Hepatocyte (in vitro differentiated cells): Measurements from ENCODE around the gene SIGLEC14. TPM values are rescaled to one million over a fixed set of nuclear protein-coding genes. Genes with fewer than 3 reads are reported as not detected.
A peak's percentile ranks its signal among the peaks of the same experiment; 100 is the strongest.

Experiments
- DNase-seq: peaks from one replicate; pipeline ENCODE4 v3.0.0-alpha.2; 2016; ENCODE audit warnings: low spot score
- H2AFZ ChIP-seq: fragments of 200-600 bp; sonication (generic); 2 replicates; pipeline ENCODE4 v1.6.0; 2016; ENCODE audit warnings: antibody characterized with exemption, mild to moderate bottlenecking
- H3K27ac ChIP-seq: fragments of 200-600 bp; sonication (generic); 2 replicates; pipeline ENCODE4 v1.5.1; 2016; ENCODE audit warnings: mild to moderate bottlenecking
- H3K27me3 ChIP-seq: fragments of 200-600 bp; sonication (generic); 2 replicates; pipeline ENCODE4 v1.6.1; 2016
- H3K36me3 ChIP-seq: fragments of 200-600 bp; sonication (generic); replicated peaks from 2 replicates; pipeline ENCODE4 v1.5.1; 2016; ENCODE audit warnings: low read depth; ENCODE audit not compliant: insufficient read depth
- H3K4me1 ChIP-seq: fragments of 200-600 bp; sonication (generic); 2 replicates; pipeline ENCODE4 v1.5.1; 2016; ENCODE audit warnings: mild to moderate bottlenecking, moderate library complexity; ENCODE audit not compliant: insufficient read depth
- H3K4me2 ChIP-seq: fragments of 200-600 bp; sonication (generic); 2 replicates; pipeline ENCODE4 v1.6.0; 2016
- H3K4me3 ChIP-seq: fragments of 200-600 bp; sonication (generic); 2 replicates; pipeline ENCODE4 v1.5.1; 2016; ENCODE audit warnings: mild to moderate bottlenecking
- H3K79me2 ChIP-seq: fragments of 200-600 bp; sonication (generic); 2 replicates; pipeline ENCODE4 v1.6.0; 2017; ENCODE audit warnings: mild to moderate bottlenecking
- H3K9me2 ChIP-seq: fragments of 200-600 bp; sonication (generic); replicated peaks from 2 replicates; pipeline ENCODE4 v1.6.0; 2017; ENCODE audit warnings: mild to moderate bottlenecking; ENCODE audit not compliant: insufficient read depth
- H3K9me3 ChIP-seq: fragments of 200-600 bp; sonication (generic); 2 replicates; pipeline ENCODE4 v1.5.1; 2016; ENCODE audit warnings: low read depth, mild to moderate bottlenecking
- H4K20me1 ChIP-seq: fragments of 200-600 bp; sonication (generic); 2 replicates; pipeline ENCODE4 v1.6.0; 2016; ENCODE audit warnings: mild to moderate bottlenecking; ENCODE audit not compliant: insufficient read depth, poor library complexity, severe bottlenecking
- CTCF ChIP-seq: fragments of 200-600 bp; sonication (generic); IDR thresholded peaks from 2 replicates; pipeline ENCODE4 v1.5.1; 2016; ENCODE audit warnings: antibody characterized with exemption, mild to moderate bottlenecking; ENCODE audit not compliant: poor library complexity
- EZH2 ChIP-seq: fragments of 200-600 bp; sonication (generic); IDR thresholded peaks from 2 replicates; pipeline ENCODE4 v1.6.1; 2016; ENCODE audit warnings: antibody characterized with exemption, mild to moderate bottlenecking, borderline replicate concordance
- EZH2phosphoT487 ChIP-seq: fragments of 200-600 bp; sonication (generic); IDR thresholded peaks from one replicate; pipeline ENCODE4 v1.6.1; 2018; ENCODE audit warnings: antibody characterized with exemption, mild to moderate bottlenecking, low read depth, moderate library complexity; ENCODE audit not compliant: unreplicated experiment, severe bottlenecking
- WGBS: methylation state at CpG from one replicate; pipeline ENCODE4 v1.1.6; 2016; ENCODE audit warnings: low lambda C conversion rate; ENCODE audit errors: missing lambda C conversion rate; 5-methylcytosine and 5-hydroxymethylcytosine counted together
- polyA plus RNA-seq: library from polyadenylated mRNA; unstranded; fragments of >200 nt; fragmentation: Nextera tagmentation; extraction: Ambion mirVana; gene quantifications from 2 replicates; pipeline ENCODE4 v1.2.1, GENCODE V29; 2016
- total RNA-seq: library from RNA; depleted of rRNA; stranded (reverse); fragments of >200 nt; gene quantifications from 2 replicates; pipeline ENCODE4 v1.2.3, GENCODE V29; 2014

SIGLEC14 gene
- total and polyA plus RNA-seq, 2 experiments from 2014 or later, result 0.13 to 0.47 TPM

- Histone ChIP-seq H3K4me3 (no peak overlapping the region), H3K9me3 (no peaks in the 10 kb centered on the region), H3K9me2 (no peaks in the 10 kb centered on the region), H3K27me3 (no peaks in the 10 kb centered on the region), H2AFZ (no peak overlapping the region), H3K79me2 (no peaks in the 10 kb centered on the region), H3K4me2 (no peak overlapping the region), H3K27ac (no peak overlapping the region), H4K20me1 (no peaks in the 10 kb centered on the region), H3K4me1 (no peaks in the 10 kb centered on the region), H3K36me3 (no peaks in the 10 kb centered on the region)
- DNase-seq, result no peak
- TF ChIP-seq EZH2 (no peak), CTCF (no peak), EZH2phosphoT487 (no peak)
- 62% methylated on average over 1 of the region's 1 CpG for WGBS
Observed at GRCh38 chr19:51610576-51610975, 36.0 kb downstream of the SIGLEC14 start.

GRCh38 chr19:51607920-51608562, 38.6 kb downstream of the SIGLEC14 start:
- no peaks in the 10 kb centered on the region for H3K4me1 ChIP-seq
- no peaks in the 10 kb centered on the region for H3K79me2 ChIP-seq
- H3K4me3 ChIP-seq, result no peak overlapping the region
- peak; percentile 62 for DNase-seq
- H2AFZ ChIP-seq, result no peak overlapping the region
- TF ChIP-seq EZH2phosphoT487, result no peak
- TF ChIP-seq EZH2, result no peak
- TF ChIP-seq CTCF, result peak; percentile 31
- H3K9me2 ChIP-seq, result no peaks in the 10 kb centered on the region
- no peaks in the 10 kb centered on the region for H3K9me3 ChIP-seq
- H4K20me1 ChIP-seq, result no peaks in the 10 kb centered on the region
- no peaks in the 10 kb centered on the region for H3K27me3 ChIP-seq
- no peak overlapping the region for H3K4me2 ChIP-seq
- 31% methylated on average over 13 of the region's 13 CpGs for WGBS
- no peak overlapping the region for H3K27ac ChIP-seq
- H3K36me3 ChIP-seq, result no peaks in the 10 kb centered on the region

GRCh38 chr19:51607077-51607476, 39.5 kb downstream of the SIGLEC14 start:
- H3K4me1 ChIP-seq, result no peaks in the 10 kb centered on the region
- no peak overlapping the region for H3K4me3 ChIP-seq
- no peak for DNase-seq
- no peaks in the 10 kb centered on the region for H4K20me1 ChIP-seq
- H3K79me2 ChIP-seq, result no peaks in the 10 kb centered on the region
- no peaks in the 10 kb centered on the region for H3K27me3 ChIP-seq
- no peaks in the 10 kb centered on the region for H3K9me2 ChIP-seq
- no peak overlapping the region for H3K4me2 ChIP-seq
- 52% methylated on average over 6 of the region's 6 CpGs for WGBS
- H2AFZ ChIP-seq, result no peak overlapping the region
- H3K36me3 ChIP-seq, result no peaks in the 10 kb centered on the region
- TF ChIP-seq EZH2phosphoT487, result no peak
- no peak for TF ChIP-seq EZH2
- TF ChIP-seq CTCF, result no peak
- no peaks in the 10 kb centered on the region for H3K9me3 ChIP-seq
- no peak overlapping the region for H3K27ac ChIP-seq
